GM13976 (cell line): Measurements from ENCODE around the gene SLC35C1.

Experiments used
- DNase-seq: peaks from one replicate; pipeline ENCODE4 v3.0.0; 2012; ENCODE audit warnings: low spot score
- in situ Hi-C: fragments of 300-500 bp; cut with MboI; formaldehyde crosslinking; loops from one replicate; pipeline ENCODE4 v1.12.0; 2022; ENCODE audit warnings: low sequenced_read_pairs, mixed read lengths, inconsistent platforms; ENCODE audit not compliant: unreplicated experiment
- TF ChIP-seq, protein P1 (sequence below): IDR thresholded peaks from 2 replicates; pipeline ENCODE4 v1.5.1; 2012; ENCODE audit warnings: borderline replicate concordance, mild to moderate bottlenecking; ENCODE audit not compliant: insufficient read depth; ENCODE audit errors: extremely low read depth, missing control alignments, control extremely low read depth

Gene SLC35C1

GRCh38 chr11:45857961-45858474, 53.1 kb downstream of the SLC35C1 start:
- DNase-seq = no peak
- in situ Hi-C loops = no loop called here
- TF ChIP-seq, protein P1, sequence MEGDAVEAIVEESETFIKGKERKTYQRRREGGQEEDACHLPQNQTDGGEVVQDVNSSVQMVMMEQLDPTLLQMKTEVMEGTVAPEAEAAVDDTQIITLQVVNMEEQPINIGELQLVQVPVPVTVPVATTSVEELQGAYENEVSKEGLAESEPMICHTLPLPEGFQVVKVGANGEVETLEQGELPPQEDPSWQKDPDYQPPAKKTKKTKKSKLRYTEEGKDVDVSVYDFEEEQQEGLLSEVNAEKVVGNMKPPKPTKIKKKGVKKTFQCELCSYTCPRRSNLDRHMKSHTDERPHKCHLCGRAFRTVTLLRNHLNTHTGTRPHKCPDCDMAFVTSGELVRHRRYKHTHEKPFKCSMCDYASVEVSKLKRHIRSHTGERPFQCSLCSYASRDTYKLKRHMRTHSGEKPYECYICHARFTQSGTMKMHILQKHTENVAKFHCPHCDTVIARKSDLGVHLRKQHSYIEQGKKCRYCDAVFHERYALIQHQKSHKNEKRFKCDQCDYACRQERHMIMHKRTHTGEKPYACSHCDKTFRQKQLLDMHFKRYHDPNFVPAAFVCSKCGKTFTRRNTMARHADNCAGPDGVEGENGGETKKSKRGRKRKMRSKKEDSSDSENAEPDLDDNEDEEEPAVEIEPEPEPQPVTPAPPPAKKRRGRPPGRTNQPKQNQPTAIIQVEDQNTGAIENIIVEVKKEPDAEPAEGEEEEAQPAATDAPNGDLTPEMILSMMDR = no peak

- no peak for DNase-seq
- in situ Hi-C loops = no loop called here
- TF ChIP-seq, protein P1 = no peak
These were observed 53.9 kb downstream of the SLC35C1 start for GRCh38 chr11:45858751-45859398.

DNA sequence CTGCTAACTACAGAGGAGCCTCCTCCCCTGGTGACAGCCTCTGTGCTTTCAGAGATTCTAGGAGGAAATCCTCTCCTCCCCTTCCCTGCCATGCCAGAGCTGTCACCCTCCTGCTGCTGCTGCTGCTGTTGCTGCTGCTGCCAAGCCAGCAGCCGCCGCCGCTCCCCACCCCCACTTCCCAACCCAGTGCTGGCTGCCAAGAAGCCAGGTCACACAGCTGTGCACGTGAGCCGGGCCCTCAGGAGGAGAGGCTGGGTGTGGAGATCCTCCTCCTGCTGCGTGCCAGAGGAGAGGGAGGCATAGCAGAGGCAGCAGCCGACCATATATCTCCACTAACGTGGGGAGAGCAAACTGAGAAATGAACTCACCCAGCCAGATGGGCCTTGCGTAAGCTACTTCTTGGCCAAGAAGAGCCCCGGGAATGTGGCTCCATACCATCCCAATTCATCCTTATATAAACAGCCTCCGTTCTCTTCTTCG, 54.8 kb downstream of the SLC35C1 start:
- DNase-seq = no peak
- in situ Hi-C loops = no loop called here
- TF ChIP-seq, protein P1 = no peak

DNA sequence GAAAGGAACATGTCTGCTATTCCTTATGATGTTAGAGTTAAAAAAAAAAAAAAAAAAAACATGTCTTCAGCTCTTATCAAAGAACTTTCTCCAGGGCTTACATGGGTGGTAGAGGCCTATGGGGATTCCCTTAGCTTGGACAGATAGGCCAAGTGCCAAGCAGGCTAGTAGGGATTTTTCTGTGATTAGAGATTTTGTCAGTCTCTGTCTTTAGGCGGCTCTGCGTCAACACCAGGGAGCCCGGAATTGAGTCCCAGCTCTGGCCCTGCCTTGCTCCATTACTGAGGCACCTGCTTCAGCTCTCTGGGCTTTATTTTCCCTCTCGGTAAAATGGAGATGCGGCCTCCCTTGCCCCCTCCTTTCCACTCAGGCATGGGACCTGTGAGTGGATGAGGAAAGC, 55.4 kb downstream of the SLC35C1 start:
- DNase-seq = no peak
- in situ Hi-C loops = no loop called here
- TF ChIP-seq, protein P1 = no peak

GRCh38 chr11:45860764-45861510, 56.0 kb downstream of the SLC35C1 start:
- in situ Hi-C loops = no loop called here
- TF ChIP-seq, protein P1 = no peak
- DNase-seq = no peak
